OCI-LY3 (cell line): ENCODE data around the gene STK26.

Experiments used
- EZH2phosphoT487 ChIP-seq: fragments of 200-600 bp; shearing (Covaris generic); IDR thresholded peaks from 2 replicates; pipeline ENCODE4 v1.6.1; 2018; ENCODE audit warnings: antibody characterized with exemption, mixed run types, low read depth
- TF ChIP-seq, protein P1 (sequence below): fragments of 200-600, 300-600 bp; sonication (generic); IDR thresholded peaks from 2 replicates; pipeline ENCODE4 v1.5.1; 2014; ENCODE audit warnings: antibody characterized with exemption, low read length, low read depth

GRCh38 chrX:132094164-132094563, 71.1 kb downstream of the STK26 start:
- TF ChIP-seq, protein P1, sequence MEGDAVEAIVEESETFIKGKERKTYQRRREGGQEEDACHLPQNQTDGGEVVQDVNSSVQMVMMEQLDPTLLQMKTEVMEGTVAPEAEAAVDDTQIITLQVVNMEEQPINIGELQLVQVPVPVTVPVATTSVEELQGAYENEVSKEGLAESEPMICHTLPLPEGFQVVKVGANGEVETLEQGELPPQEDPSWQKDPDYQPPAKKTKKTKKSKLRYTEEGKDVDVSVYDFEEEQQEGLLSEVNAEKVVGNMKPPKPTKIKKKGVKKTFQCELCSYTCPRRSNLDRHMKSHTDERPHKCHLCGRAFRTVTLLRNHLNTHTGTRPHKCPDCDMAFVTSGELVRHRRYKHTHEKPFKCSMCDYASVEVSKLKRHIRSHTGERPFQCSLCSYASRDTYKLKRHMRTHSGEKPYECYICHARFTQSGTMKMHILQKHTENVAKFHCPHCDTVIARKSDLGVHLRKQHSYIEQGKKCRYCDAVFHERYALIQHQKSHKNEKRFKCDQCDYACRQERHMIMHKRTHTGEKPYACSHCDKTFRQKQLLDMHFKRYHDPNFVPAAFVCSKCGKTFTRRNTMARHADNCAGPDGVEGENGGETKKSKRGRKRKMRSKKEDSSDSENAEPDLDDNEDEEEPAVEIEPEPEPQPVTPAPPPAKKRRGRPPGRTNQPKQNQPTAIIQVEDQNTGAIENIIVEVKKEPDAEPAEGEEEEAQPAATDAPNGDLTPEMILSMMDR = no peak
- no peak for TF ChIP-seq EZH2phosphoT487
